ENCODE data around the gene MTMR12.

GRCh38 chr5:32225445-32225844 is 87.3 kb downstream of the MTMR12 start:
- TF ChIP-seq MYC (IDR thresholded peaks at IDR 0.05; ENCODE audit: low read depth, low read length) = no peak
- TF ChIP-seq, protein P1, sequence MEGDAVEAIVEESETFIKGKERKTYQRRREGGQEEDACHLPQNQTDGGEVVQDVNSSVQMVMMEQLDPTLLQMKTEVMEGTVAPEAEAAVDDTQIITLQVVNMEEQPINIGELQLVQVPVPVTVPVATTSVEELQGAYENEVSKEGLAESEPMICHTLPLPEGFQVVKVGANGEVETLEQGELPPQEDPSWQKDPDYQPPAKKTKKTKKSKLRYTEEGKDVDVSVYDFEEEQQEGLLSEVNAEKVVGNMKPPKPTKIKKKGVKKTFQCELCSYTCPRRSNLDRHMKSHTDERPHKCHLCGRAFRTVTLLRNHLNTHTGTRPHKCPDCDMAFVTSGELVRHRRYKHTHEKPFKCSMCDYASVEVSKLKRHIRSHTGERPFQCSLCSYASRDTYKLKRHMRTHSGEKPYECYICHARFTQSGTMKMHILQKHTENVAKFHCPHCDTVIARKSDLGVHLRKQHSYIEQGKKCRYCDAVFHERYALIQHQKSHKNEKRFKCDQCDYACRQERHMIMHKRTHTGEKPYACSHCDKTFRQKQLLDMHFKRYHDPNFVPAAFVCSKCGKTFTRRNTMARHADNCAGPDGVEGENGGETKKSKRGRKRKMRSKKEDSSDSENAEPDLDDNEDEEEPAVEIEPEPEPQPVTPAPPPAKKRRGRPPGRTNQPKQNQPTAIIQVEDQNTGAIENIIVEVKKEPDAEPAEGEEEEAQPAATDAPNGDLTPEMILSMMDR (IDR thresholded peaks at IDR 0.05; ENCODE audit: low read depth, low read length) = no peak
